Adrenal gland (tissue), 5 donors: ENCODE results near the gene PALM.

ENCODE experiments used
- CTCF ChIP-seq, 6 experiments: fragments of 450-650 bp in 4 of 6; fragments of 200-600 bp in 2 of 6; sonication (generic) in 1 of 6; IDR thresholded peaks; 1 replicate in 5 of 6; 2 replicates in 1 of 6; pipeline versions ENCODE4 v1.5.1 to v1.8.0; 2016 to 2021; ENCODE audit warnings: antibody characterized with exemption in 6 of 6, mild to moderate bottlenecking in 2 of 6, moderate library complexity in 1 of 6
- POLR2A ChIP-seq, 2 donors: fragments of 450-650 bp; IDR thresholded peaks; one replicate each; pipeline ENCODE4 v1.6.1; 2017; ENCODE audit warnings: antibody characterized with exemption in 2 of 2, mild to moderate bottlenecking in 2 of 2, moderate library complexity in 1 of 2
- donor health status: DM: no; HTN: no; CAD: no.

GRCh38 chr19:677201-677600 is 31.5 kb upstream of the PALM start:
- TF ChIP-seq POLR2A (IDR thresholded peaks at IDR 0.05) (peak in 1 of 2 donors; percentile 62), CTCF (IDR thresholded peaks at IDR 0.05) (no peak)
